ENCODE measurements around the gene MS4A3.
"Not testable (repeated sequence)": the region's sequence is repeated elsewhere in the genome, so short reads cannot be mapped to it uniquely, and the experiment has no call there.

MS4A3 gene, protein sequence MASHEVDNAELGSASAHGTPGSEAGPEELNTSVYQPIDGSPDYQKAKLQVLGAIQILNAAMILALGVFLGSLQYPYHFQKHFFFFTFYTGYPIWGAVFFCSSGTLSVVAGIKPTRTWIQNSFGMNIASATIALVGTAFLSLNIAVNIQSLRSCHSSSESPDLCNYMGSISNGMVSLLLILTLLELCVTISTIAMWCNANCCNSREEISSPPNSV

DNA sequence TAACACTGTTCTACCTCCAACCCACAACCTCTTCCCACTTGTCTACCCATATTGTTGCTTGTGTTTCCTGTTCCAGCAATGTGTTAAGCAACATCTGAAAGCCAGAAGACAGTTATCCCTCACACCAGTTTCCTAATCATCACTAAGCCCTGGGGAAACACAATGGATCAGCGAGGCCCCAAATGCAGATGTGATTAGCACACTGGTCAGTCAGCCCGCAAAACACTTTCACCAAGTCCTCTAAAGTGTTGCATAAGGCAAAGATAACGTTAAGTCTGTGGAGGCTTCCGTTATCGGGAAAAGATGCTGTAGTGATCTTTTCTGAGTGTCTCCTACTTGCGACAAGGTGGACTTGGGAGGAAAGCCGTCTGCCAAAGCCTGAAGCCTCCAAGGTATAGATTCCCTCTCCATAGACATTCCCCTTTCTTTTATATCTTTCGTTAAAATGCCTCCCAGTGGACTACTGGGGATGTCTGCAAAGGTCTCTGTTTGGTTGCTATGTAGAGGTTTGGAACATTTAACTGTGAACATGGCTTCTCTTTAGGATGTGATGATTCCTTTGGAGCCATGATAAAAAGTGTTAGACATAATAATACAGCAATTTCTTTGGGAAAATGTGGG lies at the start of gene MS4A3:
Gene MS4A3, plus strand, starts transcription at position 317 of the 621 bp plus-strand sequence. CDS start 4,496 bp downstream, outside the sequence.
- Mint-ChIP-seq H3K4me1 (no peaks in the 10 kb centered on the region), H3K36me3 (ENCODE audit: insufficient read depth) (peaks cover 2% of the 10 kb centered on the region), H3K4me3 (no peak within 1 kb of the TSS), H3K9me3 (no peaks in the 10 kb centered on the region), H3K27me3 (peaks cover 20% of the 10 kb centered on the region), H3K27ac (ENCODE audit: low read depth) (no peak within 1 kb of the TSS)
- DNase-seq (ENCODE audit: low spot score in 2 of 2): no peak
- no peak for ATAC-seq (replicated peaks; ENCODE audit: extremely low read depth, poor library complexity, severe bottlenecking)

- ATAC-seq (replicated peaks; ENCODE audit: extremely low read depth, poor library complexity, severe bottlenecking): no peak
- no peak for DNase-seq (ENCODE audit: low spot score in 2 of 2)
- Mint-ChIP-seq H3K9me3 (peaks cover 5% of the 10 kb centered on the region), H3K27ac (ENCODE audit: low read depth) (no peak within 1 kb of the TSS), H3K4me1 (no peaks in the 10 kb centered on the region), H3K27me3 (peaks cover 29% of the 10 kb centered on the region), H3K36me3 (ENCODE audit: insufficient read depth) (no peaks in the 10 kb centered on the region), H3K4me3 (no peak within 1 kb of the TSS)
These were observed 39.6 kb upstream of the MS4A3 start, which contains the start of gene OOSP4B for GRCh38 chr11:60016881-60017280. TSS of gene OOSP4B (plus strand) at chr11:60017181.

DNA sequence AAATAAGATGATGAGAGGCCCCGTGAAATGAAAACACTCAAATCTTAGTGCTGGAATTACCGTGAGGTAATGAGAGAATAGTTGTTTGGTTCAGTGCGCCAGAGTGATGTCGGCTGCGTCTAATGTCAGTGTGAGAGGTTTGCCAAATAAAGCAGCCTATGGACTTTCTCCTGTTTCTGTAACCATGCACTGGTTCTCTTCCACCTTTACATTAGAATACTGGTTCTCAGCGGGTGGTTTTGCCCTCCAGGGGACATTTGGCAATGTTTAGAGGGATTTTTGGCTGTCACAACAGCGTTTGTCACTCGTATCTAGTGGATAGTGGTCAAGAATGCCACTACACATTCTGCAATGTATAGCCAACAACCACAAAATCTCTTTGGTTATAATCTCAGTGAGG lies 38.4 kb upstream of the MS4A3 start:
- peaks cover 5% of the 10 kb centered on the region for H3K9me3 Mint-ChIP-seq
- H3K27me3 Mint-ChIP-seq: peaks cover 37% of the 10 kb centered on the region
- H3K36me3 Mint-ChIP-seq (ENCODE audit: insufficient read depth): no peaks in the 10 kb centered on the region
- no peak for DNase-seq (ENCODE audit: low spot score in 2 of 2)
- ATAC-seq (replicated peaks; ENCODE audit: extremely low read depth, poor library complexity, severe bottlenecking): no peak
- H3K27ac Mint-ChIP-seq (ENCODE audit: low read depth): no peak overlapping the region
- no peak overlapping the region for H3K4me3 Mint-ChIP-seq
- H3K4me1 Mint-ChIP-seq: no peaks in the 10 kb centered on the region

GRCh38 chr11:60020376-60020775 lies 36.1 kb upstream of the MS4A3 start:
- H3K27ac Mint-ChIP-seq (ENCODE audit: low read depth); DNase-seq (ENCODE audit: low spot score in 2 of 2); H3K36me3 Mint-ChIP-seq (ENCODE audit: insufficient read depth); H3K4me1 Mint-ChIP-seq; H3K4me3 Mint-ChIP-seq; ATAC-seq (replicated peaks; ENCODE audit: extremely low read depth, poor library complexity, severe bottlenecking); H3K9me3 Mint-ChIP-seq: not testable (repeated sequence)
- H3K27me3 Mint-ChIP-seq: peaks cover 37% of the 10 kb centered on the region

GRCh38 chr11:60029015-60029632 lies 27.3 kb upstream of the MS4A3 start:
- no peak overlapping the region for H3K4me3 Mint-ChIP-seq
- no peak overlapping the region for H3K27ac Mint-ChIP-seq (ENCODE audit: low read depth)
- H3K27me3 Mint-ChIP-seq: peaks cover 9% of the 10 kb centered on the region
- DNase-seq (ENCODE audit: low spot score in 2 of 2): no peak
- no peaks in the 10 kb centered on the region for H3K9me3 Mint-ChIP-seq
- peaks cover 2% of the 10 kb centered on the region for H3K36me3 Mint-ChIP-seq (ENCODE audit: insufficient read depth)
- ATAC-seq (replicated peaks; ENCODE audit: extremely low read depth, poor library complexity, severe bottlenecking): no peak
- no peaks in the 10 kb centered on the region for H3K4me1 Mint-ChIP-seq

DNA sequence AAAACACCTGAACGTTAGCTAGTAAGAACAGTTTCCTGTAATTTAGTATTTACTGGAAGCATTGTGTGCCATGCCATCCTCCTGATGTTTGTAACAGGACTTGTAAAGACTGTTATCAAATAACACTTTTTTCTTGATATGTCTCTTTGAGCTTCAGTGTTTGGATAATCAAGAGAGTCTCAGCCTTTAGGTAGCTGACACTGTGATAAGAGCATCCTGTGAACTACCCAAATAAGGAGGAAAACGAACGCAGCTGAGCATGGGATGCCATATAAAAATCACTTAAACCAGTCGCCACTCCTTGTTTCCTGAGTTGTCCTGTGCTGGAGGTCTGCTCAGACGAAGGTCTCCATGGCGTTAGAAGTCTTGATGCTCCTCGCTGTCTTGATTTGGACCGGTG lies 16.4 kb upstream of the MS4A3 start, which contains the start of gene OOSP2:
Gene OOSP2, plus strand, starts transcription at position 301 of the 400 bp plus-strand sequence. Its CDS starts 51 bp downstream, at position 352.
- ATAC-seq (replicated peaks; ENCODE audit: extremely low read depth, poor library complexity, severe bottlenecking): no peak
- Mint-ChIP-seq H3K27me3 (no peaks in the 10 kb centered on the region), H3K36me3 (ENCODE audit: insufficient read depth) (no peaks in the 10 kb centered on the region), H3K27ac (ENCODE audit: low read depth) (no peak within 1 kb of the TSS), H3K4me3 (no peak within 1 kb of the TSS), H3K9me3 (no peaks in the 10 kb centered on the region), H3K4me1 (no peaks in the 10 kb centered on the region)
- DNase-seq (ENCODE audit: low spot score in 2 of 2): no peak

DNA sequence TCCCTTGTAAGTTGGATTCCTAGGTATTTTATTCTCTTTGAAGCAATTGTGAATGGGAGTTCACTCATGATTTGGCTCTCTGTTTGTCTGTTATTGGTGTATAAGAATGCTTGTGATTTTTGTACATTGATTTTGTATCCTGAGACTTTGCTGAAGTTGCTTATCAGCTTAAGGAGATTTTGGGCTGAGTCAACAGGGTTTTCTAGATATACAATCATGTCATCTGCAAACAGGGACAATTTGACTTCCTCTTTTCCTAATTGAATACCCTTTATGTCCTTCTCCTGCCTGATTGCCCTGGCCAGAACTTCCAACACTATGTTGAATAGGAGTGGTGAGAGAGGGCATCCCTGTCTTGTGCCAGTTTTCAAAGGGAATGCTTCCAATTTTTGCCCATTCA lies 6.0 kb upstream of the MS4A3 start:
- not testable (repeated sequence) for H3K27ac Mint-ChIP-seq (ENCODE audit: low read depth); DNase-seq (ENCODE audit: low spot score in 2 of 2); ATAC-seq (replicated peaks; ENCODE audit: extremely low read depth, poor library complexity, severe bottlenecking); H3K9me3 Mint-ChIP-seq; H3K4me3 Mint-ChIP-seq; H3K4me1 Mint-ChIP-seq; H3K36me3 Mint-ChIP-seq (ENCODE audit: insufficient read depth)
- H3K27me3 Mint-ChIP-seq: peaks cover 16% of the 10 kb centered on the region

GRCh38 chr11:60050839-60051238 lies 5.6 kb upstream of the MS4A3 start:
- not testable (repeated sequence) for ATAC-seq (replicated peaks; ENCODE audit: extremely low read depth, poor library complexity, severe bottlenecking); H3K4me1 Mint-ChIP-seq; H3K27ac Mint-ChIP-seq (ENCODE audit: low read depth); H3K9me3 Mint-ChIP-seq; H3K4me3 Mint-ChIP-seq; DNase-seq (ENCODE audit: low spot score in 2 of 2); H3K36me3 Mint-ChIP-seq (ENCODE audit: insufficient read depth)
- H3K27me3 Mint-ChIP-seq: peaks cover 14% of the 10 kb centered on the region

GRCh38 chr11:60059052-60059451 lies 2.6 kb downstream of the MS4A3 start:
- Mint-ChIP-seq H3K27me3 (peaks cover 20% of the 10 kb centered on the region), H3K4me1 (no peaks in the 10 kb centered on the region), H3K9me3 (no peaks in the 10 kb centered on the region), H3K27ac (ENCODE audit: low read depth) (no peak overlapping the region), H3K4me3 (no peak overlapping the region), H3K36me3 (ENCODE audit: insufficient read depth) (peaks cover 4% of the 10 kb centered on the region)
- ATAC-seq (replicated peaks; ENCODE audit: extremely low read depth, poor library complexity, severe bottlenecking) (no peak), DNase-seq (ENCODE audit: low spot score in 2 of 2) (no peak)

- no peak overlapping the region for H3K4me3 Mint-ChIP-seq
- no peak for ATAC-seq (replicated peaks; ENCODE audit: extremely low read depth, poor library complexity, severe bottlenecking)
- H3K36me3 Mint-ChIP-seq (ENCODE audit: insufficient read depth): peaks cover 4% of the 10 kb centered on the region
- no peak overlapping the region for H3K27ac Mint-ChIP-seq (ENCODE audit: low read depth)
- DNase-seq (ENCODE audit: low spot score in 2 of 2): no peak
- no peaks in the 10 kb centered on the region for H3K9me3 Mint-ChIP-seq
- peaks cover 16% of the 10 kb centered on the region for H3K27me3 Mint-ChIP-seq
- no peaks in the 10 kb centered on the region for H3K4me1 Mint-ChIP-seq
These were observed 3.2 kb downstream of the MS4A3 start for GRCh38 chr11:60059521-60060240.

DNA sequence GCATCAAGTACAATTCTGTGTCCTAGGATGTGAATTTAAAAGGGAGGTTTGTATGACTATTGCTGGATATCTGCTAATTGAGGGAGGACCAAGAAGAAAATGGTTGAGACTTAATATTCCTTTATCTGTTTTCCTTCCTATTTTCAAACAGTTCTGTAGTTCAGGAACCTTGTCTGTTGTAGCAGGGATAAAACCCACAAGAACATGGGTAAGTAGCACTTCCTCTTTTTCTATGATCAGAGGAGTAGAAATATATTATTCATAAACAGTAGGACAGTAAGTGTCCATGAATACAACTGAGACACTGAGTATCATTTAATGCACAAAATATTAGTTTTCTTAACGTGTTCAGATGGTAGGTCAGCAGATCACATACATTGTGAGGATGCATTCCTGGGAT lies 7.6 kb downstream of the MS4A3 start:
- no peaks in the 10 kb centered on the region for H3K27me3 Mint-ChIP-seq
- peaks cover 2% of the 10 kb centered on the region for H3K36me3 Mint-ChIP-seq (ENCODE audit: insufficient read depth)
- H3K27ac Mint-ChIP-seq (ENCODE audit: low read depth): no peak overlapping the region
- no peak overlapping the region for H3K4me3 Mint-ChIP-seq
- H3K9me3 Mint-ChIP-seq: no peaks in the 10 kb centered on the region
- no peaks in the 10 kb centered on the region for H3K4me1 Mint-ChIP-seq
- ATAC-seq (replicated peaks; ENCODE audit: extremely low read depth, poor library complexity, severe bottlenecking) (no peak), DNase-seq (ENCODE audit: low spot score in 2 of 2) (no peak)

- H3K4me3 Mint-ChIP-seq: no peak overlapping the region
- no peak overlapping the region for H3K27ac Mint-ChIP-seq (ENCODE audit: low read depth)
- no peaks in the 10 kb centered on the region for H3K4me1 Mint-ChIP-seq
- H3K36me3 Mint-ChIP-seq (ENCODE audit: insufficient read depth): peaks cover 2% of the 10 kb centered on the region
- no peak for DNase-seq (ENCODE audit: low spot score in 2 of 2)
- H3K9me3 Mint-ChIP-seq: no peaks in the 10 kb centered on the region
- ATAC-seq (replicated peaks; ENCODE audit: extremely low read depth, poor library complexity, severe bottlenecking): no peak
- no peaks in the 10 kb centered on the region for H3K27me3 Mint-ChIP-seq
These were observed 9.3 kb downstream of the MS4A3 start for GRCh38 chr11:60065801-60066200.

All from central memory CD8-positive, alpha-beta T cell (primary cell).